ENCODE measurements around the gene CDH11. TPM values are rescaled to one million over a fixed set of nuclear protein-coding genes. Genes with fewer than 3 reads are reported as not detected.

The CDH11 gene
- total RNA-seq, 1 donor from 2014 or later: 45.2 TPM

DNA sequence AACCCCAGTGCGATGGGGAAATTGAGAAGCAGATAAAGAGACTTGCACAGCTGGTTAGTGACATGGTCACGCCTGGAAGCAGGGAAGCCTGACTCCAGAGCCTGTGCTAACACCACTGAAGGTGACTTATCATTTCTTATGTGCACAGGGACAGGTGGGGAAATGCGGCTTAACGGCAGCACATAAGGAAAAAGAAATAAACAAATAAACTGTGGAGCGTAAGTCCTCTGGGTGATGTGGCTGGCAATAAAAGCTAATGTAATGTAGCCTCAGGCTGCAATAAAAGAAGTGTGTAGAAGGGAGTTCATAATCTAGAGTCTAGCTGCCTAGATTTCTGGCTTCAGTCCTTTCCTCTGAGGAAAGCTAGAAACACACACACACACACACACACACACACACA, 10.6 kb downstream of the CDH11 start:
- Histone ChIP-seq H3K36me3 (no peaks in the 10 kb centered on the region), H3K4me1 (peaks cover 42% of the 10 kb centered on the region), H3K27ac (no peak overlapping the region), H3K9me3 (no peaks in the 10 kb centered on the region), H3K4me3 (no peak overlapping the region), H3K27me3 (no peaks in the 10 kb centered on the region)
- intact Hi-C loops (cut with DNase I): no loop called here
- TF ChIP-seq, protein P1, sequence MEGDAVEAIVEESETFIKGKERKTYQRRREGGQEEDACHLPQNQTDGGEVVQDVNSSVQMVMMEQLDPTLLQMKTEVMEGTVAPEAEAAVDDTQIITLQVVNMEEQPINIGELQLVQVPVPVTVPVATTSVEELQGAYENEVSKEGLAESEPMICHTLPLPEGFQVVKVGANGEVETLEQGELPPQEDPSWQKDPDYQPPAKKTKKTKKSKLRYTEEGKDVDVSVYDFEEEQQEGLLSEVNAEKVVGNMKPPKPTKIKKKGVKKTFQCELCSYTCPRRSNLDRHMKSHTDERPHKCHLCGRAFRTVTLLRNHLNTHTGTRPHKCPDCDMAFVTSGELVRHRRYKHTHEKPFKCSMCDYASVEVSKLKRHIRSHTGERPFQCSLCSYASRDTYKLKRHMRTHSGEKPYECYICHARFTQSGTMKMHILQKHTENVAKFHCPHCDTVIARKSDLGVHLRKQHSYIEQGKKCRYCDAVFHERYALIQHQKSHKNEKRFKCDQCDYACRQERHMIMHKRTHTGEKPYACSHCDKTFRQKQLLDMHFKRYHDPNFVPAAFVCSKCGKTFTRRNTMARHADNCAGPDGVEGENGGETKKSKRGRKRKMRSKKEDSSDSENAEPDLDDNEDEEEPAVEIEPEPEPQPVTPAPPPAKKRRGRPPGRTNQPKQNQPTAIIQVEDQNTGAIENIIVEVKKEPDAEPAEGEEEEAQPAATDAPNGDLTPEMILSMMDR (IDR thresholded peaks at IDR 0.05): no peak
- TF ChIP-seq POLR2AphosphoS5 (IDR thresholded peaks at IDR 0.05; ENCODE audit: insufficient read depth in 1 of 2, low read depth in 1 of 2) (no peak), POLR2A (IDR thresholded peaks at IDR 0.05) (no peak)
- DNase-seq (ENCODE audit: extremely low spot score in 2 of 2): no peak

GRCh38 chr16:65106757-65107156, 15.1 kb downstream of the CDH11 start:
- no peaks in the 10 kb centered on the region for H3K9me3 ChIP-seq
- H3K4me1 ChIP-seq: peaks cover 7% of the 10 kb centered on the region
- H3K27me3 ChIP-seq: no peaks in the 10 kb centered on the region
- no peak overlapping the region for H3K4me3 ChIP-seq
- H3K27ac ChIP-seq: no peak overlapping the region
- intact Hi-C loops (cut with DNase I): no loop called here
- DNase-seq (ENCODE audit: extremely low spot score in 2 of 2): no peak
- TF ChIP-seq POLR2A (IDR thresholded peaks at IDR 0.05): no peak
- no peak for TF ChIP-seq POLR2AphosphoS5 (IDR thresholded peaks at IDR 0.05; ENCODE audit: insufficient read depth in 1 of 2, low read depth in 1 of 2)
- TF ChIP-seq, protein P1 (IDR thresholded peaks at IDR 0.05): no peak
- H3K36me3 ChIP-seq: no peaks in the 10 kb centered on the region

GRCh38 chr16:65105171-65105570, 16.7 kb downstream of the CDH11 start:
- intact Hi-C loops (cut with DNase I): no loop called here
- no peak for DNase-seq (ENCODE audit: extremely low spot score in 2 of 2)
- Histone ChIP-seq H3K4me1 (no peaks in the 10 kb centered on the region), H3K36me3 (no peaks in the 10 kb centered on the region), H3K27ac (no peak overlapping the region), H3K4me3 (no peak overlapping the region), H3K9me3 (no peaks in the 10 kb centered on the region), H3K27me3 (no peaks in the 10 kb centered on the region)
- TF ChIP-seq POLR2AphosphoS5 (IDR thresholded peaks at IDR 0.05; ENCODE audit: insufficient read depth in 1 of 2, low read depth in 1 of 2) (no peak), POLR2A (IDR thresholded peaks at IDR 0.05) (no peak)
- TF ChIP-seq, protein P1 (IDR thresholded peaks at IDR 0.05): no peak

- no peak for DNase-seq (ENCODE audit: extremely low spot score in 2 of 2)
- intact Hi-C loops (cut with DNase I): no loop called here
- TF ChIP-seq POLR2AphosphoS5 (IDR thresholded peaks at IDR 0.05; ENCODE audit: insufficient read depth in 1 of 2, low read depth in 1 of 2) (no peak), POLR2A (IDR thresholded peaks at IDR 0.05) (no peak)
- TF ChIP-seq, protein P1 (IDR thresholded peaks at IDR 0.05): no peak
- H3K4me1 ChIP-seq: no peaks in the 10 kb centered on the region
- no peak overlapping the region for H3K4me3 ChIP-seq
- no peaks in the 10 kb centered on the region for H3K36me3 ChIP-seq
- H3K27ac ChIP-seq: no peak overlapping the region
- H3K27me3 ChIP-seq: no peaks in the 10 kb centered on the region
- no peaks in the 10 kb centered on the region for H3K9me3 ChIP-seq
Measured at GRCh38 chr16:65104471-65104870, 17.4 kb downstream of the CDH11 start.

GRCh38 chr16:65102326-65102725, 19.5 kb downstream of the CDH11 start:
- intact Hi-C loops (cut with DNase I): no loop called here
- no peaks in the 10 kb centered on the region for H3K9me3 ChIP-seq
- H3K4me1 ChIP-seq: no peaks in the 10 kb centered on the region
- no peaks in the 10 kb centered on the region for H3K36me3 ChIP-seq
- TF ChIP-seq POLR2A (IDR thresholded peaks at IDR 0.05) (no peak), POLR2AphosphoS5 (IDR thresholded peaks at IDR 0.05; ENCODE audit: insufficient read depth in 1 of 2, low read depth in 1 of 2) (no peak)
- TF ChIP-seq, protein P1 (IDR thresholded peaks at IDR 0.05): no peak
- H3K27me3 ChIP-seq: no peaks in the 10 kb centered on the region
- no peak overlapping the region for H3K27ac ChIP-seq
- DNase-seq (ENCODE audit: extremely low spot score in 2 of 2): no peak
- H3K4me3 ChIP-seq: no peak overlapping the region

Data from vagina (tissue), 2 donors.